WTC11 (cell line): Measurements from ENCODE around the gene PPDPF. TPM values are rescaled to one million over a fixed set of nuclear protein-coding genes. Genes with fewer than 3 reads are reported as not detected.

Experiments used
- ATAC-seq: fragments of 200-7000 bp; cut with Tn5 transposase; 2 replicates; pipeline ENCODE4 v1.10.0; 2021; ENCODE audit warnings: mild to moderate bottlenecking, moderate library complexity
- CTCF ChIA-PET: fragments of 300-600 bp; sonication (Branson Sonifier 250); formaldehyde crosslinking; loops from one replicate; lab custom pipeline; 2021; ENCODE audit warnings: antibody characterized with exemption; lab: Charles Lee
- POLR2A ChIA-PET: fragments of 350-600 bp; sonication (Branson Sonifier 250); formaldehyde crosslinking; loops from one replicate; lab custom pipeline; 2021; ENCODE audit warnings: antibody characterized with exemption; lab: Charles Lee
- DNase-seq: peaks from one replicate; pipeline ENCODE4 v3.0.0; 2021; ENCODE audit warnings: low spot score
- H3K27ac Mint-ChIP-seq: 2 replicates; pipeline ENCODE4 v1.8.0; 2021; ENCODE audit warnings: mixed read lengths
- H3K27me3 Mint-ChIP-seq: 2 replicates; pipeline ENCODE4 v1.8.0; 2021; ENCODE audit warnings: low read depth, mild to moderate bottlenecking, moderate library complexity, mixed read lengths
- H3K36me3 Mint-ChIP-seq: 2 replicates; pipeline ENCODE4 v1.8.0; 2021; ENCODE audit warnings: mixed read lengths
- H3K4me1 Mint-ChIP-seq: 2 replicates; pipeline ENCODE4 v1.8.0; 2022; ENCODE audit warnings: mixed read lengths
- H3K4me3 Mint-ChIP-seq: 2 replicates; pipeline ENCODE4 v1.8.0; 2021; ENCODE audit warnings: mild to moderate bottlenecking, moderate library complexity, mixed read lengths
- H3K9me3 Mint-ChIP-seq: 2 replicates; pipeline ENCODE4 v1.8.0; 2021; ENCODE audit warnings: mixed read lengths
- FOXJ3 ChIP-seq: sonication (generic); formaldehyde crosslinking; IDR thresholded peaks from 2 replicates; pipeline ENCODE4 v1.9.0; 2021; ENCODE audit warnings: missing genetic modification reagents, mild to moderate bottlenecking, borderline replicate concordance
- FOXK1 ChIP-seq: sonication (generic); formaldehyde crosslinking; IDR thresholded peaks from 2 replicates; pipeline ENCODE4 v1.8.0; 2022; ENCODE audit warnings: mild to moderate bottlenecking, moderate library complexity, missing genetic modification reagents
- GTF2I ChIP-seq: fragments of 250-450 bp; sonication (Bioruptor Pico); conservative IDR thresholded peaks from 2 replicates; pipeline ENCODE4 v1.4.0; 2021; ENCODE audit warnings: mild to moderate bottlenecking
- HMGA2 ChIP-seq: fragments of 250-450 bp; sonication (Bioruptor Pico); IDR thresholded peaks from 2 replicates; pipeline ENCODE4 v1.4.0; 2021; ENCODE audit warnings: mild to moderate bottlenecking, moderate library complexity
- MYBL2 ChIP-seq: sonication (generic); formaldehyde crosslinking; IDR thresholded peaks from 2 replicates; pipeline ENCODE4 v1.8.1; 2023; ENCODE audit warnings: mild to moderate bottlenecking, moderate library complexity, missing genetic modification reagents
- NFATC4 ChIP-seq: fragments of 250-450 bp; sonication (Bioruptor Pico); IDR thresholded peaks from 2 replicates; pipeline ENCODE4 v1.9.0; 2021; ENCODE audit warnings: mild to moderate bottlenecking
- NFE2L1 ChIP-seq: sonication (generic); formaldehyde crosslinking; IDR thresholded peaks from 2 replicates; pipeline ENCODE4 v1.8.1; 2023; ENCODE audit warnings: missing genetic modification reagents
- NR3C1 ChIP-seq: sonication (generic); formaldehyde crosslinking; conservative IDR thresholded peaks from 2 replicates; pipeline ENCODE4 v1.8.1; 2023; ENCODE audit warnings: low read depth, mild to moderate bottlenecking, missing genetic modification reagents
- RORB ChIP-seq: fragments of 250-450 bp; sonication (Bioruptor Pico); IDR thresholded peaks from 2 replicates; pipeline ENCODE4 v1.9.0; 2021; ENCODE audit warnings: mild to moderate bottlenecking
- TCF7 ChIP-seq: sonication (generic); formaldehyde crosslinking; IDR thresholded peaks from 2 replicates; pipeline ENCODE4 v1.8.0; 2022; ENCODE audit warnings: mild to moderate bottlenecking, low read depth, missing genetic modification reagents, moderate library complexity
- ZNF121 ChIP-seq: sonication (generic); formaldehyde crosslinking; IDR thresholded peaks from 2 replicates; pipeline ENCODE4 v1.8.0; 2023; ENCODE audit warnings: missing genetic modification reagents
- ZNF219 ChIP-seq: sonication (generic); formaldehyde crosslinking; IDR thresholded peaks from 2 replicates; pipeline ENCODE4 v1.8.0; 2023; ENCODE audit warnings: missing genetic modification reagents, mild to moderate bottlenecking, borderline replicate concordance
- ZNF263 ChIP-seq: sonication (generic); formaldehyde crosslinking; IDR thresholded peaks from 2 replicates; pipeline ENCODE4 v1.8.1; 2022; ENCODE audit warnings: low read depth, mild to moderate bottlenecking, moderate library complexity, missing genetic modification reagents
- total RNA-seq: library from RNA; stranded (reverse); gene quantifications from 3 replicates; pipeline ENCODE4 v1.2.3, GENCODE V29; 2021
- TF ChIP-seq, protein P1 (sequence below): sonication (generic); formaldehyde crosslinking; IDR thresholded peaks from 2 replicates; pipeline ENCODE4 v1.8.1; 2023; ENCODE audit warnings: mild to moderate bottlenecking, missing genetic modification reagents, moderate library complexity
- TF ChIP-seq, protein P2 (sequence below): sonication (generic); formaldehyde crosslinking; IDR thresholded peaks from 2 replicates; pipeline ENCODE4 v1.8.1; 2022; ENCODE audit warnings: missing genetic modification reagents, borderline replicate concordance
- TF ChIP-seq, protein P3 (sequence below): sonication (generic); formaldehyde crosslinking; IDR thresholded peaks from 2 replicates; pipeline ENCODE4 v1.8.0; 2023; ENCODE audit warnings: missing genetic modification reagents
- TF ChIP-seq, protein P4 (sequence below): sonication (generic); formaldehyde crosslinking; IDR thresholded peaks from 2 replicates; pipeline ENCODE4 v1.8.1; 2023; ENCODE audit warnings: mild to moderate bottlenecking, missing genetic modification reagents
- TF ChIP-seq, protein P5 (sequence below): fragments of 250-450 bp; sonication (Bioruptor Pico); IDR thresholded peaks from 2 replicates; pipeline ENCODE4 v1.9.0; 2021; ENCODE audit warnings: mild to moderate bottlenecking, borderline replicate concordance
- TF ChIP-seq, protein P6 (sequence below): sonication (generic); formaldehyde crosslinking; IDR thresholded peaks from 2 replicates; pipeline ENCODE4 v1.8.0; 2022; ENCODE audit warnings: mild to moderate bottlenecking, missing genetic modification reagents
- TF ChIP-seq, protein P7 (sequence below): sonication (generic); formaldehyde crosslinking; IDR thresholded peaks from 2 replicates; pipeline ENCODE4 v1.8.1; 2023; ENCODE audit warnings: mild to moderate bottlenecking, missing genetic modification reagents, moderate library complexity

The PPDPF gene
- total RNA-seq, 1 experiment from 2014 or later = 170 TPM

DNA sequence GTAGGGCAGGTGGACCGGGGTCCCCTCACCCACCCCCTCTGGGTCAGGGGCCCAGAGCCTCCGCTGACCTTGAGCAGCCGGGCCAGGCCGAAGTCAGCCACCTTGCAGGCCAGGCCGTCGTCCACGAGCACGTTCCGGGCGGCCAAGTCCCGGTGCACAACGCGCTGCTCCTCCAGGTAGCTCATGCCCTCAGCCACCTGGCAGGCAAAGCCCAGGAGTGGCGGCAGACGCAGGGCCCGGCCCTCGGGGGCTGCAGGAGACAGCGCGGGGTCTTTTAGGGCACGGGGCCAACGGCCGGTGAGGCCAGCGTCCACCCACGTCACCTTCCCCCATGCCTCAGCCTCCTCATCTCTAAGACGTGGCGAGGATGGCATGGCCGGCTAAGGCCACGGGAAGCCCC lies 20.8 kb downstream of the PPDPF start (continued):
- TF ChIP-seq, protein P1, sequence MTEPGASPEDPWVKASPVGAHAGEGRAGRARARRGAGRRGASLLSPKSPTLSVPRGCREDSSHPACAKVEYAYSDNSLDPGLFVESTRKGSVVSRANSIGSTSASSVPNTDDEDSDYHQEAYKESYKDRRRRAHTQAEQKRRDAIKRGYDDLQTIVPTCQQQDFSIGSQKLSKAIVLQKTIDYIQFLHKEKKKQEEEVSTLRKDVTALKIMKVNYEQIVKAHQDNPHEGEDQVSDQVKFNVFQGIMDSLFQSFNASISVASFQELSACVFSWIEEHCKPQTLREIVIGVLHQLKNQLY (CRISPR knock-in tag) = no peak
- TF ChIP-seq FOXJ3 (CRISPR knock-in tag) (no peak), NFATC4 (no peak), TCF7 (no peak)
- TF ChIP-seq, protein P2, sequence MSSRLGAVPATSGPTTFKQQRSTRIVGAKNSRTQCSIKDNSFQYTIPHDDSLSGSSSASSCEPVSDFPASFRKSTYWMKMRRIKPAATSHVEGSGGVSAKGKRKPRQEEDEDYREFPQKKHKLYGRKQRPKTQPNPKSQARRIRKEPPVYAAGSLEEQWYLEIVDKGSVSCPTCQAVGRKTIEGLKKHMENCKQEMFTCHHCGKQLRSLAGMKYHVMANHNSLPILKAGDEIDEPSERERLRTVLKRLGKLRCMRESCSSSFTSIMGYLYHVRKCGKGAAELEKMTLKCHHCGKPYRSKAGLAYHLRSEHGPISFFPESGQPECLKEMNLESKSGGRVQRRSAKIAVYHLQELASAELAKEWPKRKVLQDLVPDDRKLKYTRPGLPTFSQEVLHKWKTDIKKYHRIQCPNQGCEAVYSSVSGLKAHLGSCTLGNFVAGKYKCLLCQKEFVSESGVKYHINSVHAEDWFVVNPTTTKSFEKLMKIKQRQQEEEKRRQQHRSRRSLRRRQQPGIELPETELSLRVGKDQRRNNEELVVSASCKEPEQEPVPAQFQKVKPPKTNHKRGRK = no peak

DNA sequence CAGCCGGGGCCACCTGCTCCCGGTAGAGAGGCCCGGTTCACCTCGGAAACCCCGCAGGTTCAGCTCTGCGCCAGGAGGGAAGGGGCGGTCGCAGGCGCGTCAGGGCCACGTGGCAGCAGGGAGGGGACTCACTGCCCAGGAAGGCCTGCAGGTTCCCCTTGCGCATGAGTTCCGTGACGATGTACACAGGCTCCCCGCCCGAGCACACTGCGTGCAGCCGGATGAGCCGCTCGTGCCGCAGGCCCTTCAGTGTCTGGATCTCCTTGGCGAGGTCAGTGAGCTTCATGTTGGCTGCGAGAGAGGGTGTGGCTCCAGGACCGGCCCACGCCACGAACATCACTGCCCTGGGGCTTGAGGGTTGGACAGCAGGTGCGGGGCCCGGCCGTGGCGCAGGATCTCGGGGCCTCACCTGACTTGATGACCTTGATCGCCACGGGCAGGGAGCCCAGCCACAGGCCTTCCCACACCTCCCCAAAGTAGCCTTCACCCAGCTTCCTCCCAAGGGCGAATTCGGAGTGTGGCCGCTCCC lies 21.5 kb downstream of the PPDPF start:
- Mint-ChIP-seq H3K4me3 (no peak overlapping the region), H3K36me3 (no peaks in the 10 kb centered on the region), H3K9me3 (no peaks in the 10 kb centered on the region), H3K4me1 (0 out of 2 replicates have a peak, but pooled peaks cover 4% of the 10 kb centered on the region), H3K27ac (no peak overlapping the region), H3K27me3 (no peaks in the 10 kb centered on the region)
- TF ChIP-seq NR3C1 (CRISPR knock-in tag) = no peak
- TF ChIP-seq, protein P3, sequence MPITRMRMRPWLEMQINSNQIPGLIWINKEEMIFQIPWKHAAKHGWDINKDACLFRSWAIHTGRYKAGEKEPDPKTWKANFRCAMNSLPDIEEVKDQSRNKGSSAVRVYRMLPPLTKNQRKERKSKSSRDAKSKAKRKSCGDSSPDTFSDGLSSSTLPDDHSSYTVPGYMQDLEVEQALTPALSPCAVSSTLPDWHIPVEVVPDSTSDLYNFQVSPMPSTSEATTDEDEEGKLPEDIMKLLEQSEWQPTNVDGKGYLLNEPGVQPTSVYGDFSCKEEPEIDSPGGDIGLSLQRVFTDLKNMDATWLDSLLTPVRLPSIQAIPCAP (CRISPR knock-in tag) = no peak
- TF ChIP-seq, protein P4, sequence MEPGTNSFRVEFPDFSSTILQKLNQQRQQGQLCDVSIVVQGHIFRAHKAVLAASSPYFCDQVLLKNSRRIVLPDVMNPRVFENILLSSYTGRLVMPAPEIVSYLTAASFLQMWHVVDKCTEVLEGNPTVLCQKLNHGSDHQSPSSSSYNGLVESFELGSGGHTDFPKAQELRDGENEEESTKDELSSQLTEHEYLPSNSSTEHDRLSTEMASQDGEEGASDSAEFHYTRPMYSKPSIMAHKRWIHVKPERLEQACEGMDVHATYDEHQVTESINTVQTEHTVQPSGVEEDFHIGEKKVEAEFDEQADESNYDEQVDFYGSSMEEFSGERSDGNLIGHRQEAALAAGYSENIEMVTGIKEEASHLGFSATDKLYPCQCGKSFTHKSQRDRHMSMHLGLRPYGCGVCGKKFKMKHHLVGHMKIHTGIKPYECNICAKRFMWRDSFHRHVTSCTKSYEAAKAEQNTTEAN (CRISPR knock-in tag) = no peak
- TF ChIP-seq FOXK1 = no peak
- TF ChIP-seq, protein P5, sequence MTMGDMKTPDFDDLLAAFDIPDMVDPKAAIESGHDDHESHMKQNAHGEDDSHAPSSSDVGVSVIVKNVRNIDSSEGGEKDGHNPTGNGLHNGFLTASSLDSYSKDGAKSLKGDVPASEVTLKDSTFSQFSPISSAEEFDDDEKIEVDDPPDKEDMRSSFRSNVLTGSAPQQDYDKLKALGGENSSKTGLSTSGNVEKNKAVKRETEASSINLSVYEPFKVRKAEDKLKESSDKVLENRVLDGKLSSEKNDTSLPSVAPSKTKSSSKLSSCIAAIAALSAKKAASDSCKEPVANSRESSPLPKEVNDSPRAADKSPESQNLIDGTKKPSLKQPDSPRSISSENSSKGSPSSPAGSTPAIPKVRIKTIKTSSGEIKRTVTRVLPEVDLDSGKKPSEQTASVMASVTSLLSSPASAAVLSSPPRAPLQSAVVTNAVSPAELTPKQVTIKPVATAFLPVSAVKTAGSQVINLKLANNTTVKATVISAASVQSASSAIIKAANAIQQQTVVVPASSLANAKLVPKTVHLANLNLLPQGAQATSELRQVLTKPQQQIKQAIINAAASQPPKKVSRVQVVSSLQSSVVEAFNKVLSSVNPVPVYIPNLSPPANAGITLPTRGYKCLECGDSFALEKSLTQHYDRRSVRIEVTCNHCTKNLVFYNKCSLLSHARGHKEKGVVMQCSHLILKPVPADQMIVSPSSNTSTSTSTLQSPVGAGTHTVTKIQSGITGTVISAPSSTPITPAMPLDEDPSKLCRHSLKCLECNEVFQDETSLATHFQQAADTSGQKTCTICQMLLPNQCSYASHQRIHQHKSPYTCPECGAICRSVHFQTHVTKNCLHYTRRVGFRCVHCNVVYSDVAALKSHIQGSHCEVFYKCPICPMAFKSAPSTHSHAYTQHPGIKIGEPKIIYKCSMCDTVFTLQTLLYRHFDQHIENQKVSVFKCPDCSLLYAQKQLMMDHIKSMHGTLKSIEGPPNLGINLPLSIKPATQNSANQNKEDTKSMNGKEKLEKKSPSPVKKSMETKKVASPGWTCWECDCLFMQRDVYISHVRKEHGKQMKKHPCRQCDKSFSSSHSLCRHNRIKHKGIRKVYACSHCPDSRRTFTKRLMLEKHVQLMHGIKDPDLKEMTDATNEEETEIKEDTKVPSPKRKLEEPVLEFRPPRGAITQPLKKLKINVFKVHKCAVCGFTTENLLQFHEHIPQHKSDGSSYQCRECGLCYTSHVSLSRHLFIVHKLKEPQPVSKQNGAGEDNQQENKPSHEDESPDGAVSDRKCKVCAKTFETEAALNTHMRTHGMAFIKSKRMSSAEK (CRISPR knock-in tag) = no peak
- no peak for TF ChIP-seq ZNF219 (CRISPR knock-in tag)
- TF ChIP-seq ZNF263 (CRISPR knock-in tag) = no peak
- TF ChIP-seq HMGA2 (CRISPR knock-in tag) = no peak
- no peak for TF ChIP-seq RORB (CRISPR knock-in tag)
- TF ChIP-seq NFE2L1 = no peak
- TF ChIP-seq MYBL2 (CRISPR knock-in tag) = no peak
- no peak for TF ChIP-seq ZNF121 (CRISPR knock-in tag)
- TF ChIP-seq, protein P6, sequence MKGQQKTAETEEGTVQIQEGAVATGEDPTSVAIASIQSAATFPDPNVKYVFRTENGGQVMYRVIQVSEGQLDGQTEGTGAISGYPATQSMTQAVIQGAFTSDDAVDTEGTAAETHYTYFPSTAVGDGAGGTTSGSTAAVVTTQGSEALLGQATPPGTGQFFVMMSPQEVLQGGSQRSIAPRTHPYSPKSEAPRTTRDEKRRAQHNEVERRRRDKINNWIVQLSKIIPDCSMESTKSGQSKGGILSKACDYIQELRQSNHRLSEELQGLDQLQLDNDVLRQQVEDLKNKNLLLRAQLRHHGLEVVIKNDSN (CRISPR knock-in tag) = no peak
- TF ChIP-seq, protein P7, sequence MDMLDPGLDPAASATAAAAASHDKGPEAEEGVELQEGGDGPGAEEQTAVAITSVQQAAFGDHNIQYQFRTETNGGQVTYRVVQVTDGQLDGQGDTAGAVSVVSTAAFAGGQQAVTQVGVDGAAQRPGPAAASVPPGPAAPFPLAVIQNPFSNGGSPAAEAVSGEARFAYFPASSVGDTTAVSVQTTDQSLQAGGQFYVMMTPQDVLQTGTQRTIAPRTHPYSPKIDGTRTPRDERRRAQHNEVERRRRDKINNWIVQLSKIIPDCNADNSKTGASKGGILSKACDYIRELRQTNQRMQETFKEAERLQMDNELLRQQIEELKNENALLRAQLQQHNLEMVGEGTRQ (CRISPR knock-in tag) = no peak
- TF ChIP-seq GTF2I (CRISPR knock-in tag) = no peak
- DNase-seq (no peak), ATAC-seq (no peak)
- POLR2A ChIA-PET = interaction anchor here (0.6 kb wide), 1 partner anchor 241 kb away, joined by 3 read pairs; no protein-coding TSS in a partner anchor
- CTCF ChIA-PET = interaction anchor here (1.7 kb wide), 1 partner anchor 100 kb away, joined by 5 read pairs; no protein-coding TSS in a partner anchor
